ENCODE measurements around the gene SDK1.
A peak's percentile ranks its signal among the peaks of the same experiment; 100 is the strongest.

The SDK1 gene

DNA sequence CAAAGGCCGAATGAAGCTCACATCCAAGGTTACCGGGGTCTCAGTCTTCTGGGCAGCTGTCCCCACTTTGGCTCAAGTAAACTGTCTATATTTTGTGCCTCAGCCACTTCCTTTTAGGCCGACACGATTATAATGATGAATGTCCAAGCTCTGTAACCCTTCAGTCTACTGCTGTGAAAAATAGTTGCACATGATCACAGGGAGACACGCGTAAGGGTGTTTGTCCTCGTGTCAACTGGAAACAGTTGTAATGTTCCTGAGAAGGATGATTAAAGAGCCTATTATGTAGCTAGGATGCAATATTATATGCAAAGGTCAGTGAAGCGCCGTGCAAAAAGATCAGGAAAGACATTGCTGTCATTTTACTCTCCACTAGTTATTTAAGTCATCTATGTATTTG lies 559.9 kb downstream of the SDK1 start:
- no peak for DNase-seq (ENCODE audit: extremely low read depth, low read depth)
- TF ChIP-seq, protein P1, sequence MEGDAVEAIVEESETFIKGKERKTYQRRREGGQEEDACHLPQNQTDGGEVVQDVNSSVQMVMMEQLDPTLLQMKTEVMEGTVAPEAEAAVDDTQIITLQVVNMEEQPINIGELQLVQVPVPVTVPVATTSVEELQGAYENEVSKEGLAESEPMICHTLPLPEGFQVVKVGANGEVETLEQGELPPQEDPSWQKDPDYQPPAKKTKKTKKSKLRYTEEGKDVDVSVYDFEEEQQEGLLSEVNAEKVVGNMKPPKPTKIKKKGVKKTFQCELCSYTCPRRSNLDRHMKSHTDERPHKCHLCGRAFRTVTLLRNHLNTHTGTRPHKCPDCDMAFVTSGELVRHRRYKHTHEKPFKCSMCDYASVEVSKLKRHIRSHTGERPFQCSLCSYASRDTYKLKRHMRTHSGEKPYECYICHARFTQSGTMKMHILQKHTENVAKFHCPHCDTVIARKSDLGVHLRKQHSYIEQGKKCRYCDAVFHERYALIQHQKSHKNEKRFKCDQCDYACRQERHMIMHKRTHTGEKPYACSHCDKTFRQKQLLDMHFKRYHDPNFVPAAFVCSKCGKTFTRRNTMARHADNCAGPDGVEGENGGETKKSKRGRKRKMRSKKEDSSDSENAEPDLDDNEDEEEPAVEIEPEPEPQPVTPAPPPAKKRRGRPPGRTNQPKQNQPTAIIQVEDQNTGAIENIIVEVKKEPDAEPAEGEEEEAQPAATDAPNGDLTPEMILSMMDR (IDR thresholded peaks at IDR 0.05; ENCODE audit: low read depth, low read length), result no peak

DNA sequence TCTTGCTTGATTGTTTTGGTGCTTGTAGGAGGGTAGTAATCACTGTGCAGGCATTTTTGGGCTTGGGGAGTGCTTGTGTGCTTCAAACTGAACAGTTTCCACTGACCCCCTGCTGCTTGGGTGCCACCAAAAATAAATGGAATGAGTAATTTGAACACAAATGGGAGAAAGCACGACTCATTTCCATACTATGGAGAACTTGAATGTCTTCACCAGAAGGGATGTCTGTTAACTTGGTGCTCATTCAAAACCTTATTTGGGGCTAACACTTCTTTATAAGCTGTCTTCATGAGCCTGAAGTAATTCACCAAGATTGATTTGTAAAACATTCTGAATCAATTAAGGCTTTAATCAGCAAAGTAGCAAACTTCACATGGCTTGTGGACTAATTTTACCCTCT lies 560.3 kb downstream of the SDK1 start:
- TF ChIP-seq, protein P1 (IDR thresholded peaks at IDR 0.05; ENCODE audit: low read depth, low read length), result no peak
- DNase-seq (ENCODE audit: extremely low read depth, low read depth), result no peak

DNA sequence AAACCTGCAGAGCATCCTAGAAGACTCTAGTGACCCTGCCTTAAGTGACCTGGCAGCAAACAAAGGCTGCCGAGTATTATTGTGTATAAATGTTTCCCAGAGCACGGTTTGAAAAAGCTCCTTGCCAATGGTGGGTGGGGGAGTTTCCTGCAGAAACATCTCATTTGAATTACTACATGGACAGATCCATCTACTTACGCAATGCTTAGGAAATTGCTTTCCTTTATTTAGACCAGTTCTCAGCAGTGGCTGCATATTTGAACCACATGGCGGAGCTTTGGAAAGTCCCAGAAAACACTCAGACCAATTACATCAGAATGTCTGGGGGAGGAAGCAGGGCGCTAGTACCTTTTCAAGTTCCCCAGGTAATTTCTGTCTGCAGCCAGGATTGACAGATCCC lies 560.9 kb downstream of the SDK1 start:
- DNase-seq (ENCODE audit: extremely low read depth, low read depth), result peak; percentile 14
- TF ChIP-seq, protein P1 (IDR thresholded peaks at IDR 0.05; ENCODE audit: low read depth, low read length), result no peak

DNA sequence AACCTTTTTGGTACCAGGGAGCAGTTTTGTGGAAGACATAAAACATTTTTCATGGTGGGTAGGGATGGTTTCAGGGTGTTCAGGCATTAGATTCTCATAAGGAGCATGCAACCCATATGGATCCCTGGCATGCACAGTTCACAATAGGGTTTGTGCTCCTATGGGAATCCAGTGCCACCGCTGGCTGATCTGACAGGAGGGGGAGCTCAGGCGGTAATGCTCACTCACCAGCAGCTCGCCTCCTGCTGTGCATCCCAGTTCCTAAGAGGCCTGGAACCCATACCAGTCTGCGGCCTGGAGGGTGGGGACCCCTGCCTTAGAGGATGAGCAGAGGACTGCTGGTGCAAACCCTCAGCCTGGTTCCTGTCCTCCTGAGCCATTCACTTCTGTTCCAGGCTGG lies 561.7 kb downstream of the SDK1 start:
- TF ChIP-seq, protein P1 (IDR thresholded peaks at IDR 0.05; ENCODE audit: low read depth, low read length), result no peak
- no peak for DNase-seq (ENCODE audit: extremely low read depth, low read depth)

DNA sequence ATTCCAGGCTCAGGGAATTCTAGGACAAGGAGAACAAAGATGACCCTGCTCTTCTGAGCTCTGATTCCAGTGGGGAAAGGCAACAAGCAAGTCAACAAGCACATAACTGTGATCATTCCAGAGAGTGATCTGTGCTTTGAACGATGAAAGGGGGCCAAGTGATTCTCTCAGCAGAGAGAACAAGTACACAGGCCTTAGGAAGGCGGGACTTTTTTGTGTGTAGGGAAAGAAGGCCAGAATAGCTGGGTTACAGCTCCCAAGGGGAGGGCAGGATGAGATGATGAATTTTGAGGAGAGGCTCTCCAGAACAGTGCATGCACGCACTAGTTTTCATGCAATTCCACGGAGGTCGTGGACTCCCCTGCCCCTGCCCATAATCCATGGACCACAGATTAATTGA lies 565.2 kb downstream of the SDK1 start:
- TF ChIP-seq, protein P1 (IDR thresholded peaks at IDR 0.05; ENCODE audit: low read depth, low read length), result no peak
- no peak for DNase-seq (ENCODE audit: extremely low read depth, low read depth)

DNA sequence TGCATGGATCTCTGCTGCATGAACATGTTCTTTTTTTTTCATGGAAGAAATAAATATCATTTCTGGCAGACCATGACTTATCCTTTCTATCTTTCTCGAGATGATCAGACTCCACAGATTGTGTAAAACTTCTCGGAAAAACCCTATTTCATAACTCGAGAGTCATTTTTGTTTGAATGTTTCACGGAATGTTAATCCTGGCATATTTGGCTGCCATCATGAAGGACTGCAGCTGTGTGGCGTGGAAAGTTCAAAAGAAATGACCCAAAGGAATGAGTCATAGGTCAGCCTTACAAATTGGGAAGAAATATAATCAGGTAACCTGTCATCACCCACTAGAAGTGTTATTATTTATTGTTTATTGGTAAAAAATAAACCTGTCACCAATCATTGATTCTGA lies 566.8 kb downstream of the SDK1 start:
- TF ChIP-seq, protein P1 (IDR thresholded peaks at IDR 0.05; ENCODE audit: low read depth, low read length), result no peak
- DNase-seq (ENCODE audit: extremely low read depth, low read depth), result no peak

DNA sequence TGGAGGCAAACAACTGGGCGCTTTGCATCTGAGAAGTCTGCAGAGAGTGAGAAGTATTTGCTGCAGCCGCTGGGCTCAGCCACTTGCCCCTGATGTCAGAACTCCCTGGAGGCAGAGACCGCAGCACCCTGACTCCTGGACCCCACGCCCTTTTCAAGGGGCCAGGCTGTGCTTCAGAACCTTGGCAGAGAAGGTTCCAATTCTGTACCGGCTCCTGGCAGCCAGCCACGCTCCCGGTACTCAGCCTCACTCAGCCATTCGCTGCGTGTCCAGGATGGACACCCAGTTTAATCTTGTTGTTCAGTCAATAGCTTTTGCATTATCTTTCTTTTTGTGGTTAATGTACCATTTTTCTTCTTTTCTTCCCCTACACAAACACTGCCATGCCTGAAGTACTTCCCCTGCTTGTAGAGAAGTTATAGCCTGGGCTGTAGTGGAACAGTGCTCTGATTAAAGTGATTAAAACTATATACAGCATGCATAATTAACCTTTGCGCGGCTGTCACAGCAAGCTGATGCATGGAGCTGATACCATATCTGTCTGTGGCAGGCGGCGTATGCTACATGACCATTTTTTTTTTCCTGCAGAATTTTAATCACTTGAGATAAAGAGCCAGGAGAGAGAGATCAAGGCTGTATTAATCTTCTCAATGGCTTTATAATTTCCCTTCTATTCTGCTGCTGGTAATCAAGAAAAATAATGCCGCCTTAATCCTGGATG lies 578.5 kb downstream of the SDK1 start:
- TF ChIP-seq, protein P1 (IDR thresholded peaks at IDR 0.05; ENCODE audit: low read depth, low read length), result no peak
- DNase-seq (ENCODE audit: extremely low read depth, low read depth), result no peak
